ENCODE data around the gene ARMC2.
"Not testable (repeated sequence)": the region's sequence is repeated elsewhere in the genome, so short reads cannot be mapped to it uniquely, and the experiment has no call there.

The ARMC2 gene

DNA sequence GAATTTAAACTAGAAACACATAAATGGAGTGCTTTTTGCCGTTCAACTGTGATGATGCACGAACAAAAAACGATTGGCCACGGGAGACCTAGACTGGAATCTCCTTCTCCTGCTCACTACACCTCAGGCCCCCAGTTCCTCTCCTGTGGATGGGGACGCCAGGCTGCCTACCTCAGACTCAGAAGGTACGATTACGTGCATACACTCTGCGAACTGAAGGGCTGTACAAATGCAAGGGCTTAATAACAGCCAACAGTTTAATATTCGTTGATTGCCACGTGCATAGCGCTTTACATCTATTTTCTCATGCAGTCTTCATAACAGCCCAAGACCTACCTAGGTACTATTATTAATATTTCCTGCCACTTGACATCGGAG lies 495 bp upstream of the ARMC2 start:
- TF ChIP-seq, protein P1, sequence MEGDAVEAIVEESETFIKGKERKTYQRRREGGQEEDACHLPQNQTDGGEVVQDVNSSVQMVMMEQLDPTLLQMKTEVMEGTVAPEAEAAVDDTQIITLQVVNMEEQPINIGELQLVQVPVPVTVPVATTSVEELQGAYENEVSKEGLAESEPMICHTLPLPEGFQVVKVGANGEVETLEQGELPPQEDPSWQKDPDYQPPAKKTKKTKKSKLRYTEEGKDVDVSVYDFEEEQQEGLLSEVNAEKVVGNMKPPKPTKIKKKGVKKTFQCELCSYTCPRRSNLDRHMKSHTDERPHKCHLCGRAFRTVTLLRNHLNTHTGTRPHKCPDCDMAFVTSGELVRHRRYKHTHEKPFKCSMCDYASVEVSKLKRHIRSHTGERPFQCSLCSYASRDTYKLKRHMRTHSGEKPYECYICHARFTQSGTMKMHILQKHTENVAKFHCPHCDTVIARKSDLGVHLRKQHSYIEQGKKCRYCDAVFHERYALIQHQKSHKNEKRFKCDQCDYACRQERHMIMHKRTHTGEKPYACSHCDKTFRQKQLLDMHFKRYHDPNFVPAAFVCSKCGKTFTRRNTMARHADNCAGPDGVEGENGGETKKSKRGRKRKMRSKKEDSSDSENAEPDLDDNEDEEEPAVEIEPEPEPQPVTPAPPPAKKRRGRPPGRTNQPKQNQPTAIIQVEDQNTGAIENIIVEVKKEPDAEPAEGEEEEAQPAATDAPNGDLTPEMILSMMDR (IDR thresholded peaks at IDR 0.05; ENCODE audit: low read depth, low read length): no peak
- peak overlapping the region; percentile 73 for H3K4me3 ChIP-seq (ENCODE audit: low read depth, low read length)
- no peak for DNase-seq (ENCODE audit: low read depth, low spot score)

DNA sequence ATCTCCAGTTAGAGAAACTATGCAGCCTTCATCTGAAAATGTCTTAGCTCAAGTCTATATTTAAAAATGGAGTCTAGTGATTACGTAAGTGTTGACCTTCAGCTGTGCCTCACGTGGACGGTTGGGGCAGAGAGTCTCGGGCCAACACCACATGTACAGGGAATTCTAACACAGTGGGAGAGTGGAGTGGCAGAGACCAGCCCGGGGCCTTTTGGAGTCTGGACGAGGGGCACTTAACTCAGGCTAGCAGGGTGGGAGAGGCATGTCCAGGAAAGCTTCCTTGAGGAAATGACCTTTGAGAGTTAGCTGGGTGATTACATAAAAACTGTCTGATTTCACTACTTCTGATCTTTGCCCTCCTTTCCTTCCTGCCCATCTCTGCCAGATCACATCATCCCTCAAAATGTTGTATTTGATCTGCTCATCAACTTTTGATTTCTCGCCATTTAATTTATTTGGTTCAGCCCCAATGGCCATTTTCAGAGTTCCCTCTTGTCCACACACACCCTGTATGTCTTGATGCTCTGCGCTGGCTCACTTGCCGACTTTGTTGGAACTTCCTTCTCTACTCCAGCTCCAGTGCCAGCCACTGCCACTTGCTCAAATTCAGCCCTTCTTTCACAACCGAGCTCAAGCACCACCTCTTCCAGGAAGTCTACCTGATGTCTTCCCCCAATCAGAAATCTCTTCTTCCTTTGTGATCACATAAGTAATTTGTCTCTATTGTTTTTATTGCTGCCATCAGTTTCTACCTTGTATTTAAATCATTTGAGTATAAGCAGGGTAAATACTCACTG lies 2.6 kb downstream of the ARMC2 start:
- H3K4me3 ChIP-seq (ENCODE audit: low read depth, low read length): no peak overlapping the region
- in situ Hi-C loops (cut with HindIII; ENCODE audit: low sequenced_read_pairs): no loop called here
- TF ChIP-seq, protein P1 (IDR thresholded peaks at IDR 0.05; ENCODE audit: low read depth, low read length): no peak
- DNase-seq (ENCODE audit: low read depth, low spot score): no peak

More for the DNA sequence above, 495 bp upstream of the ARMC2 start:
- in situ Hi-C loops (cut with HindIII; ENCODE audit: low sequenced_read_pairs): no loop called here

DNA sequence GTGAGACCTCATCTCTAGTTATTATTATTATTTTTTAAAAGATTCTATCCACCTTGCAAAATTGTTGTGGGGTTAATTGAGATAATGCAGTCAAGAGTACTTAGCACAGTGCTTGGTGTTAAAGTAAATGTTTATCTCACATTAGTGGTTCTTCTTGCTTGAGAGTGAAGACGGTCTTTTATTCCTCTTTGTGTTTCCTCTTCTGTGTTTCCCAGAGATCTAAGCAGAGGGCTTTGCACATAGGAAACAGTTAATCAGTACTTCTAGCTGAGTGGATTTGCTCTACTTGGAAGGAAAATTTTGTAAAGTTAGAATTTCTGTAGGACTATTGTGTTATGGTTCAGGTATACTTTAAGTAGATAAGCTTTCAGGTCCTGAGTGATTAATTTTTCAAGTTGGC lies 3.5 kb downstream of the ARMC2 start:
- in situ Hi-C loops (cut with HindIII; ENCODE audit: low sequenced_read_pairs): no loop called here
- H3K4me3 ChIP-seq (ENCODE audit: low read depth, low read length): no peak overlapping the region
- no peak for DNase-seq (ENCODE audit: low read depth, low spot score)
- TF ChIP-seq, protein P1 (IDR thresholded peaks at IDR 0.05; ENCODE audit: low read depth, low read length): no peak

DNA sequence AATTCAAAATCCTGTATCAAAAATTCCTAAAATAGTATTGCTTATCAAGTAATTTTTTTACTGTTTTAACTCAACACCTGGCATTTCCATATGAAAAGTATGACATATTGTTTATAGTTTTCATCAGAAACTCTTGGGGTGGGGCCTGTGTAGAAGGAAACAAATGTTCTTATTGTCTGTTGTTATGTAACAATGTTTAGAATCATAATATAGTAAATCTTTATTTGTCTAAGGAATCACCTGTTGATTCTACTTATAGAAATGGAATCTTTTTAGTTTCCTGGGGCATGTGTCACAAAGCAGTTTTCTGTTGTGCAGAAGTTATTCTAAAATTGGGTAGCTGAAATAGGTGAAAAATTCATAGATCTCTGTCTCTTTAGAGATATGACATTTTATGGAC lies 4.9 kb downstream of the ARMC2 start:
- TF ChIP-seq, protein P1 (IDR thresholded peaks at IDR 0.05; ENCODE audit: low read depth, low read length): no peak

DNA sequence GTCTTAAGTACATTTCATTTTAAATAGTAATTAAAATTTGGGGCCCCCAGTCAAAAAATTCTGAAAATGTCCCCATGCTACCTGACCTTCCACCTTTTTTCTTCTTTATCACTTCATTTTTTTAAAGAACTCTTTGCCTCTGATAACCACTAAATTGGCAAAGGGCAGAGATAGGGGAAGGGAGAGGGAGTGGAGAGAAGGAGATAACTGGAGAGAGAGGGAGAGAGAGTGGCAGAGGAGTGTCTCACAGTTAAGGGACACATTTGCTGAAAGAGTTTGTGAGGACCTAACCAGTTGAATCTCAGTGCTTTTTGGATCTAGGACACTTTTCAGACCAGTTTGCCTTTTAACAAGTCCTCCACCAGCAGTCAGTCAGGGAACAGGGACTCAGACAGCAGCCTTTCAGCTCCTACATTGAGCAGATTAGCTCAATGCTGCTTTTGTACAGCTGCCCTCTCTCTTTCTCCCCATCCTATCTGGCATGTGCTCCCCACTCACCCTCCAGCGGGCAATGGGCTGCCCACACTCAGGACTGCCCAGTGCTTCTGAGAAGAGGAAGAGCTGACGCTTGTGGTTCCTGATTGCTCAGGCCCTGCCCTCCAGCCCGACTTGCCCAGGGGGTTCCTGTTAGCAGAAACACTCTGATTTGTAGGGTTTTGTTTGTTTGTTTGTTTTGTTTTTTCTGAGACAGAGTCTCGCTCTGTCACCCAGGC lies 14.4 kb downstream of the ARMC2 start:
- TF ChIP-seq, protein P1 (IDR thresholded peaks at IDR 0.05; ENCODE audit: low read depth, low read length): no peak
- H3K4me3 ChIP-seq (ENCODE audit: low read depth, low read length): no peak overlapping the region

More for the DNA sequence above, 4.9 kb downstream of the ARMC2 start:
- in situ Hi-C loops (cut with HindIII; ENCODE audit: low sequenced_read_pairs): no loop called here
- DNase-seq (ENCODE audit: low read depth, low spot score): no peak
- H3K4me3 ChIP-seq (ENCODE audit: low read depth, low read length): no peak overlapping the region

DNA sequence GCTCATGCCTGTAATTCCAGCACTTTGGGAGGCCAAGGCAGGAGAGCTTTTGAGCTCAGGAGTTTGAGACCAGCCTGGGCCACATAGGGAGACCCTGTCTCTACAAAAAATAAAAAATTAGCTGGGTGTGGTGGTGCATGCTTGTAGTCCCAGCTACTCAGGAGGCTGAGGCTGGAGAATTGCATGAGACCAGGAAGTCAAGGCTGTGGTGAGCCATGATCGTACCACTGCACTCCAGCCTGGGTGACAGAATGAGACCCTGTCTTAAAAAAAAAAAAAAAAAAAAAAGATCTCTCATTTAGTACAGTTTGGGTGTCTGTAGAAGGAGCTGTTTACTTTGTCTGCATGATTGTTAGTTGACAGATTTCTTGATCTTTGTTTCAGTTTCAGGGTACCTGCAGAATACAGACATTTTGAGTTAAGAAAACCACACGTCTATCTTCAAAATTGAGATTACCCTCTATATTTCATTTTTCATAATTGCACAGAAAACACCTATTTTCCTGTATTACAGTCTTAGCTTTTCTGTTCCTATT lies 17.6 kb downstream of the ARMC2 start:
- H3K4me3 ChIP-seq (ENCODE audit: low read depth, low read length); in situ Hi-C loops (cut with HindIII; ENCODE audit: low sequenced_read_pairs); DNase-seq (ENCODE audit: low read depth, low spot score): not testable (repeated sequence)

More for the DNA sequence above, 14.4 kb downstream of the ARMC2 start:
- in situ Hi-C loops (cut with HindIII; ENCODE audit: low sequenced_read_pairs): no loop called here
- no peak for DNase-seq (ENCODE audit: low read depth, low spot score)

DNA sequence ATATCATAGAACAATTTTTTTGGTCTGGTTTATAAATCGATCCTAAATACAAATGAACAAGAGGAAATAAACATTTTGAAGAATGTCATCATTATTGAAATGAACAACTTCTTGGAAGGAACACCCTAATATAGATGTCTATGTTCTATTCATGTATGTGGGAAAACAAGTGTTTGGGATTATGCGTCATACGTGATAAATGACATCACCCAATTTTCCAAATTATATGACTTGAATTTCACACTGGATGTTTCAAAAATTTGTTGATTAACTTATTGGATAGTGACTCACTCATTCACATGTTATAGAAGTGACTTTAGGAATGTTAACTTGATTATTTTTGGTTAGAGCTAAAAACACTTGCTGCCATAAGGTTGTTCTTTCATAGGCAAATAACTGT lies 18.6 kb downstream of the ARMC2 start:
- in situ Hi-C loops (cut with HindIII; ENCODE audit: low sequenced_read_pairs): no loop called here
- no peak overlapping the region for H3K4me3 ChIP-seq (ENCODE audit: low read depth, low read length)
- DNase-seq (ENCODE audit: low read depth, low spot score): no peak
- TF ChIP-seq, protein P1 (IDR thresholded peaks at IDR 0.05; ENCODE audit: low read depth, low read length): no peak

All from astrocyte of the spinal cord (primary cell).